Panc1 (cell line): ENCODE data around the gene WARS2.

Source experiments
- TF ChIP-seq, protein P1 (sequence below): fragments of 450-650 bp; IDR thresholded peaks from 2 replicates; pipeline ENCODE4 v1.5.1; 2017; ENCODE audit warnings: mild to moderate bottlenecking
- TF ChIP-seq, protein P2 (sequence below), 2 experiments: IDR thresholded peaks; 2 replicates each; pipeline ENCODE4 v1.6.1; 2011 to 2012; ENCODE audit warnings: low read depth in 2 of 2, control low read depth in 1 of 2, low read length in 1 of 2, mild to moderate bottlenecking in 1 of 2, moderate library complexity in 1 of 2; ENCODE audit not compliant: insufficient read depth in 1 of 2

DNA sequence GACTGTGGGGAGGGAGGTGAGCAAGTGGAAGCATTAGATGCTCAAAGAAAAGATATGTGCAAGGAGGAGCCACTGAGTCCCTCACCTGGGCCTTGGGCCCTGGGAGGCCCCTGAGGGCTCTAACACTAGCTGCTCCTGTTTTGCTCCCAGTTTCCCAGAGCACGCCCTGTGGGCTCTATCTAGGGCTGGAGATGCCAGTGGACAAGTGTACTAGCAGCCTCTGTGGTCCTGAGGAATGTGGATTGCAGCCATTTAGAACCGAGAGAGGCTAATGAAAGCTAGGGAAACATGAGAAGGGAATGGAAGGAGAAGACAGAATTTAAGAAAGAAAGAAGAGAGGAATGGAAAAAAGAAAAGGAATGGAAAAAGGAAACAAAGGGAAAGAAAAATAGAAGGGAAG lies 142.3 kb downstream of the WARS2 start:
- TF ChIP-seq, protein P1, sequence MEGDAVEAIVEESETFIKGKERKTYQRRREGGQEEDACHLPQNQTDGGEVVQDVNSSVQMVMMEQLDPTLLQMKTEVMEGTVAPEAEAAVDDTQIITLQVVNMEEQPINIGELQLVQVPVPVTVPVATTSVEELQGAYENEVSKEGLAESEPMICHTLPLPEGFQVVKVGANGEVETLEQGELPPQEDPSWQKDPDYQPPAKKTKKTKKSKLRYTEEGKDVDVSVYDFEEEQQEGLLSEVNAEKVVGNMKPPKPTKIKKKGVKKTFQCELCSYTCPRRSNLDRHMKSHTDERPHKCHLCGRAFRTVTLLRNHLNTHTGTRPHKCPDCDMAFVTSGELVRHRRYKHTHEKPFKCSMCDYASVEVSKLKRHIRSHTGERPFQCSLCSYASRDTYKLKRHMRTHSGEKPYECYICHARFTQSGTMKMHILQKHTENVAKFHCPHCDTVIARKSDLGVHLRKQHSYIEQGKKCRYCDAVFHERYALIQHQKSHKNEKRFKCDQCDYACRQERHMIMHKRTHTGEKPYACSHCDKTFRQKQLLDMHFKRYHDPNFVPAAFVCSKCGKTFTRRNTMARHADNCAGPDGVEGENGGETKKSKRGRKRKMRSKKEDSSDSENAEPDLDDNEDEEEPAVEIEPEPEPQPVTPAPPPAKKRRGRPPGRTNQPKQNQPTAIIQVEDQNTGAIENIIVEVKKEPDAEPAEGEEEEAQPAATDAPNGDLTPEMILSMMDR = no peak
- TF ChIP-seq, protein P2, sequence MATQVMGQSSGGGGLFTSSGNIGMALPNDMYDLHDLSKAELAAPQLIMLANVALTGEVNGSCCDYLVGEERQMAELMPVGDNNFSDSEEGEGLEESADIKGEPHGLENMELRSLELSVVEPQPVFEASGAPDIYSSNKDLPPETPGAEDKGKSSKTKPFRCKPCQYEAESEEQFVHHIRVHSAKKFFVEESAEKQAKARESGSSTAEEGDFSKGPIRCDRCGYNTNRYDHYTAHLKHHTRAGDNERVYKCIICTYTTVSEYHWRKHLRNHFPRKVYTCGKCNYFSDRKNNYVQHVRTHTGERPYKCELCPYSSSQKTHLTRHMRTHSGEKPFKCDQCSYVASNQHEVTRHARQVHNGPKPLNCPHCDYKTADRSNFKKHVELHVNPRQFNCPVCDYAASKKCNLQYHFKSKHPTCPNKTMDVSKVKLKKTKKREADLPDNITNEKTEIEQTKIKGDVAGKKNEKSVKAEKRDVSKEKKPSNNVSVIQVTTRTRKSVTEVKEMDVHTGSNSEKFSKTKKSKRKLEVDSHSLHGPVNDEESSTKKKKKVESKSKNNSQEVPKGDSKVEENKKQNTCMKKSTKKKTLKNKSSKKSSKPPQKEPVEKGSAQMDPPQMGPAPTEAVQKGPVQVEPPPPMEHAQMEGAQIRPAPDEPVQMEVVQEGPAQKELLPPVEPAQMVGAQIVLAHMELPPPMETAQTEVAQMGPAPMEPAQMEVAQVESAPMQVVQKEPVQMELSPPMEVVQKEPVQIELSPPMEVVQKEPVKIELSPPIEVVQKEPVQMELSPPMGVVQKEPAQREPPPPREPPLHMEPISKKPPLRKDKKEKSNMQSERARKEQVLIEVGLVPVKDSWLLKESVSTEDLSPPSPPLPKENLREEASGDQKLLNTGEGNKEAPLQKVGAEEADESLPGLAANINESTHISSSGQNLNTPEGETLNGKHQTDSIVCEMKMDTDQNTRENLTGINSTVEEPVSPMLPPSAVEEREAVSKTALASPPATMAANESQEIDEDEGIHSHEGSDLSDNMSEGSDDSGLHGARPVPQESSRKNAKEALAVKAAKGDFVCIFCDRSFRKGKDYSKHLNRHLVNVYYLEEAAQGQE (IDR thresholded peaks at IDR 0.05; ENCODE audit: insufficient read depth in 1 of 2, low read depth in 2 of 2, low read length in 1 of 2) = no peak
